ENCODE data around the gene ZNF407. TPM values are rescaled to one million over a fixed set of nuclear protein-coding genes. Genes with fewer than 3 reads are reported as not detected.
A peak's percentile ranks its signal among the peaks of the same experiment; 100 is the strongest.

The ZNF407 gene
- total RNA-seq, 1 experiment from 2014 or later = 18.1 TPM

GRCh38 chr18:75065251-75066000, 467.8 kb downstream of the ZNF407 start:
- Histone ChIP-seq H3K9me2 (replicated peaks; ENCODE audit: insufficient read depth, low read length) (no peaks in the 10 kb centered on the region), H3K4me2 (ENCODE audit: low read depth, low read length, poor library complexity, severe bottlenecking) (no peak overlapping the region), H3K4me1 (ENCODE audit: low read length) (peaks cover under 1% of the 10 kb centered on the region), H3K36me3 (ENCODE audit: insufficient read depth, low read length) (no peaks in the 10 kb centered on the region), H4K20me1 (ENCODE audit: insufficient read depth, low read depth, low read length) (no peaks in the 10 kb centered on the region), H3K9ac (ENCODE audit: low read length) (no peak overlapping the region), H3K4me3 (ENCODE audit: low read length) (no peak overlapping the region), H3K79me2 (ENCODE audit: low read length) (no peaks in the 10 kb centered on the region), H2AFZ (ENCODE audit: low read length) (no peak overlapping the region), H3K27me3 (ENCODE audit: low read length) (no peaks in the 10 kb centered on the region), H3K27ac (ENCODE audit: low read length) (no peak overlapping the region), H3K9me3 (ENCODE audit: low read length) (no peaks in the 10 kb centered on the region)
- DNase-seq = no peak

DNA sequence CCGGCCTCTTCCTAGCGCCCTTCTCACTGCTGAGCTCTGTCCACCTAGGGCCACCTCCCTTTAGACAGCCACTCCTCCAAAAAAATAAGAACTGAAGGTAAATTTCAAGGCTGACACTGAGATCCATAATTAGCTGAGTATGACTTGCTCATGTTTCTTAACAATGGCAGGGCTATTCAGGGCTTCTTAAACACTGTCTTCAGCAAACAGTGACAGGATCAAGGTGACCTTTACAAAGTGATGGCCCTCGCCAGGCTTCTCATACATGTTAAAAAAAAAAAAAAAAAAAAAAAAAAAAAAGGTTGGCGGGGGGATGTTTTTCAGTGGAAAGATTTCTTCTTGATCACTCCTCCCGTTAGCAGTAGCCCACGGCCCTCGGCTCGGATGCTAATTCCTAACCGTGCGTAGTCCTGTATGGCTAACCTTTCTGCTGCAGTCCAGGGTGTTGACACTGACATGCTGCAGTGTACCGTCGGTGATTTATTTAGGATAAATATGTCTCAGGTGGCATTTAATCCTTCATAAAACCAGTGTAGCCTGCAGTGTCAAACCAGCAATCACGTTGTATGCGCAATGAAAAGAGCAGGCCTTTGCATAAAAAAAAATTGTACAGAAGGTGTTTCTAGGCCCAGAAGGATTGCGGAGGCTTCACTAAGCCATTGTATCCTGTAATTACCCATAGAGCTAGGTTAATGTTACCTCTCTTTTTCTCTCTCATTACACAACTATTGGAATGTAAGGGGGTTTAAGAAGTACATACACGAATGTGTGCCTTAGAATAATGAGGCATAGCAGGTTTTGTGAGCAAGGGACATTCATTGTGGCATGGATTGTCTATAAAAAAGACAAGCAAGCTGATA, 468.6 kb downstream of the ZNF407 start:
- DNase-seq = no peak
- H3K4me1 ChIP-seq (ENCODE audit: low read length) = peaks cover 9% of the 10 kb centered on the region
- no peak overlapping the region for H3K4me3 ChIP-seq (ENCODE audit: low read length)
- no peaks in the 10 kb centered on the region for H3K9me2 ChIP-seq (replicated peaks; ENCODE audit: insufficient read depth, low read length)
- no peak overlapping the region for H3K27ac ChIP-seq (ENCODE audit: low read length)
- no peaks in the 10 kb centered on the region for H3K27me3 ChIP-seq (ENCODE audit: low read length)
- H2AFZ ChIP-seq (ENCODE audit: low read length) = no peak overlapping the region
- H4K20me1 ChIP-seq (ENCODE audit: insufficient read depth, low read depth, low read length) = no peaks in the 10 kb centered on the region
- no peaks in the 10 kb centered on the region for H3K79me2 ChIP-seq (ENCODE audit: low read length)
- H3K9ac ChIP-seq (ENCODE audit: low read length) = no peak overlapping the region
- H3K4me2 ChIP-seq (ENCODE audit: low read depth, low read length, poor library complexity, severe bottlenecking) = no peak overlapping the region
- H3K9me3 ChIP-seq (ENCODE audit: low read length) = no peaks in the 10 kb centered on the region
- no peaks in the 10 kb centered on the region for H3K36me3 ChIP-seq (ENCODE audit: insufficient read depth, low read length)

- Histone ChIP-seq H2AFZ (ENCODE audit: low read length) (no peak overlapping the region), H3K27me3 (ENCODE audit: low read length) (no peaks in the 10 kb centered on the region), H3K9ac (ENCODE audit: low read length) (no peak overlapping the region), H3K36me3 (ENCODE audit: insufficient read depth, low read length) (no peaks in the 10 kb centered on the region), H3K27ac (ENCODE audit: low read length) (no peak overlapping the region), H4K20me1 (ENCODE audit: insufficient read depth, low read depth, low read length) (no peaks in the 10 kb centered on the region), H3K9me2 (replicated peaks; ENCODE audit: insufficient read depth, low read length) (no peaks in the 10 kb centered on the region), H3K4me1 (ENCODE audit: low read length) (peaks cover 12% of the 10 kb centered on the region), H3K79me2 (ENCODE audit: low read length) (no peaks in the 10 kb centered on the region), H3K4me3 (ENCODE audit: low read length) (no peak overlapping the region), H3K9me3 (ENCODE audit: low read length) (no peaks in the 10 kb centered on the region), H3K4me2 (ENCODE audit: low read depth, low read length, poor library complexity, severe bottlenecking) (no peak overlapping the region)
- DNase-seq = no peak
Observed at GRCh38 chr18:75066936-75067335, 469.3 kb downstream of the ZNF407 start.

GRCh38 chr18:75067996-75068645, 470.5 kb downstream of the ZNF407 start:
- H3K9me2 ChIP-seq (replicated peaks; ENCODE audit: insufficient read depth, low read length) = no peaks in the 10 kb centered on the region
- H3K27ac ChIP-seq (ENCODE audit: low read length) = no peak overlapping the region
- H3K79me2 ChIP-seq (ENCODE audit: low read length) = no peaks in the 10 kb centered on the region
- H3K9ac ChIP-seq (ENCODE audit: low read length) = no peak overlapping the region
- no peaks in the 10 kb centered on the region for H3K9me3 ChIP-seq (ENCODE audit: low read length)
- no peak overlapping the region for H2AFZ ChIP-seq (ENCODE audit: low read length)
- no peak for DNase-seq
- H3K36me3 ChIP-seq (ENCODE audit: insufficient read depth, low read length) = no peaks in the 10 kb centered on the region
- no peak overlapping the region for H3K4me3 ChIP-seq (ENCODE audit: low read length)
- no peak overlapping the region for H3K4me2 ChIP-seq (ENCODE audit: low read depth, low read length, poor library complexity, severe bottlenecking)
- H3K27me3 ChIP-seq (ENCODE audit: low read length) = no peaks in the 10 kb centered on the region
- H3K4me1 ChIP-seq (ENCODE audit: low read length) = peaks cover 12% of the 10 kb centered on the region
- no peaks in the 10 kb centered on the region for H4K20me1 ChIP-seq (ENCODE audit: insufficient read depth, low read depth, low read length)

GRCh38 chr18:75068682-75069435, 471.2 kb downstream of the ZNF407 start:
- Histone ChIP-seq H3K36me3 (ENCODE audit: insufficient read depth, low read length) (no peaks in the 10 kb centered on the region), H3K4me3 (ENCODE audit: low read length) (no peak overlapping the region), H3K9me3 (ENCODE audit: low read length) (no peaks in the 10 kb centered on the region), H2AFZ (ENCODE audit: low read length) (no peak overlapping the region), H3K4me2 (ENCODE audit: low read depth, low read length, poor library complexity, severe bottlenecking) (no peak overlapping the region), H4K20me1 (ENCODE audit: insufficient read depth, low read depth, low read length) (no peaks in the 10 kb centered on the region), H3K9ac (ENCODE audit: low read length) (no peak overlapping the region), H3K27me3 (ENCODE audit: low read length) (no peaks in the 10 kb centered on the region), H3K27ac (ENCODE audit: low read length) (no peak overlapping the region), H3K4me1 (ENCODE audit: low read length) (peaks cover 12% of the 10 kb centered on the region), H3K9me2 (replicated peaks; ENCODE audit: insufficient read depth, low read length) (no peaks in the 10 kb centered on the region), H3K79me2 (ENCODE audit: low read length) (no peaks in the 10 kb centered on the region)
- DNase-seq = no peak

GRCh38 chr18:75070235-75070624, 472.6 kb downstream of the ZNF407 start:
- H3K9me3 ChIP-seq (ENCODE audit: low read length) = no peaks in the 10 kb centered on the region
- H3K4me3 ChIP-seq (ENCODE audit: low read length) = peak overlapping the region; percentile 38; the same call in 1 of the 2 replicates
- H3K4me2 ChIP-seq (ENCODE audit: low read depth, low read length, poor library complexity, severe bottlenecking) = no peak overlapping the region
- 0 out of 2 replicates have a peak overlapping the region, but pooled peaks have one; percentile 47 for H3K9ac ChIP-seq (ENCODE audit: low read length)
- no peaks in the 10 kb centered on the region for H3K36me3 ChIP-seq (ENCODE audit: insufficient read depth, low read length)
- no peaks in the 10 kb centered on the region for H3K9me2 ChIP-seq (replicated peaks; ENCODE audit: insufficient read depth, low read length)
- H3K27me3 ChIP-seq (ENCODE audit: low read length) = no peaks in the 10 kb centered on the region
- H2AFZ ChIP-seq (ENCODE audit: low read length) = no peak overlapping the region
- H3K27ac ChIP-seq (ENCODE audit: low read length) = no peak overlapping the region
- H4K20me1 ChIP-seq (ENCODE audit: insufficient read depth, low read depth, low read length) = no peaks in the 10 kb centered on the region
- DNase-seq = no peak
- no peaks in the 10 kb centered on the region for H3K79me2 ChIP-seq (ENCODE audit: low read length)
- H3K4me1 ChIP-seq (ENCODE audit: low read length) = peaks cover 12% of the 10 kb centered on the region

DNA sequence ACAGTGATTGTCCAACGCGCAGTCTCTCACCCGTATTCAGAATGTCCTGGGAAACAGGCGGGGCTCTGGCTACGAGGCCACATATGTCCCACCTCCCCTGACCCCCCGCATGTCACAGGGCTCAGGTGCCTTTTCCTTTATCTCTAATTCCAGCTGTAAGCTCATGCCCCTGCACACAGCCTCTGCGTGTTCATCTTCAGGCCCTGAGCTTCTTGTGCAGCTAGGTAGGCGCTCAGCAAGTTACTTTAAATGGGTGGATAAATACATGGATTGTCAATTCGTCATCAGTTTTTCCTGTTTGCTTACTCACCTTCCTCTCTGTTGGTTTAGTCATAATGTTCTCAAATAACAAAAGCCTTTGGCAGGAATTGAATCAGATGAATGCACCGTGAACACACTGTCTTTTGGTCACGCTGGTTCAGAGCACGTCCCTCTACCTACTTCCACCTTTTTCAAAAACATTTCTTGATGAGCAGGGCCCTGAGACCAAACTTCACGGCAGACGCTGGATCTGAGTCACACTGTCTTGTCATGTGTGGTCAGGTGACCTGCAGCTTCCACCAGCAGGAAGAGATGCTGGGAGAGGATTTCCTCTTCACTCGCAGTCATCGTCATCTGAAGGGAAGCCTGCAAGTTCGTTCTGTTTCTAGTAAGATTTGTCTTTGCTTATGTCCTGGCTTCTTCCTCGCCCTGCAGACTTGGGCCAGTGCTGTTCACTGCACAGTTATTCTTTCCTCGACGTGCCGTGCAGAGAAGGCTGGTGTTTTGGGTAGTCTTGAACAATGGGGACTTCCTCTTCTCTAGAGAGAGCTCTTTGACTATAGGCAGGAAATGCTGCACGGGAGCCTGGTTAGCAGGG, 473.2 kb downstream of the ZNF407 start:
- H3K4me3 ChIP-seq (ENCODE audit: low read length) = peak overlapping the region; percentile 38; the same call in 1 of the 2 replicates
- peak overlapping the region; percentile 47 for H3K9ac ChIP-seq (ENCODE audit: low read length)
- no peaks in the 10 kb centered on the region for H3K79me2 ChIP-seq (ENCODE audit: low read length)
- no peaks in the 10 kb centered on the region for H3K9me3 ChIP-seq (ENCODE audit: low read length)
- H3K27me3 ChIP-seq (ENCODE audit: low read length) = no peaks in the 10 kb centered on the region; the same call in 1 of the 2 replicates
- H3K27ac ChIP-seq (ENCODE audit: low read length) = no peak overlapping the region
- H3K9me2 ChIP-seq (replicated peaks; ENCODE audit: insufficient read depth, low read length) = no peaks in the 10 kb centered on the region
- no peaks in the 10 kb centered on the region for H3K36me3 ChIP-seq (ENCODE audit: insufficient read depth, low read length)
- H2AFZ ChIP-seq (ENCODE audit: low read length) = peak overlapping the region; percentile 90
- H3K4me2 ChIP-seq (ENCODE audit: low read depth, low read length, poor library complexity, severe bottlenecking) = peak overlapping the region; percentile 52
- peak; percentile 74 for DNase-seq
- H3K4me1 ChIP-seq (ENCODE audit: low read length) = peaks cover 12% of the 10 kb centered on the region
- H4K20me1 ChIP-seq (ENCODE audit: insufficient read depth, low read depth, low read length) = no peaks in the 10 kb centered on the region

All from Karpas-422 (cell line).